Upper lobe of left lung (tissue), 6 donors: ENCODE results near the gene TAF4. TPM values are rescaled to one million over a fixed set of nuclear protein-coding genes. Genes with fewer than 3 reads are reported as not detected.

Experiments
- ATAC-seq, 2 donors: fragments of 200-7000 bp; cut with Tn5 transposase; one replicate each; pipeline ENCODE4 v1.9.1; 2022; ENCODE audit warnings: mild to moderate bottlenecking in 2 of 2, moderate library complexity in 2 of 2; ENCODE audit not compliant: low FRiP score in 2 of 2
- DNase-seq, 2 donors: peaks; one replicate each; pipeline ENCODE4 v3.0.0-alpha.2; 2019 to 2020
- H3K27ac ChIP-seq, 4 donors: fragments of 200-600 bp; sonication (generic); one replicate each; pipeline ENCODE4 v1.5.1; 2016 to 2019
- H3K27me3 ChIP-seq, 4 donors: fragments of 200-600 bp; sonication (generic); one replicate each; pipeline ENCODE4 v1.5.1; 2017 to 2019
- H3K36me3 ChIP-seq, 4 donors: fragments of 200-600 bp; sonication (generic); one replicate each; pipeline ENCODE4 v1.5.1; 2016 to 2019
- H3K4me1 ChIP-seq, 4 donors: fragments of 200-600 bp; sonication (generic); one replicate each; pipeline ENCODE4 v1.5.1; 2018 to 2019
- H3K4me3 ChIP-seq, 4 donors: fragments of 200-600 bp; sonication (generic); one replicate each; pipeline ENCODE4 v1.5.1; 2017 to 2019; ENCODE audit warnings: mild to moderate bottlenecking in 2 of 4, moderate library complexity in 1 of 4
- H3K9me3 ChIP-seq, 4 donors: fragments of 200-600 bp; sonication (generic); one replicate each; pipeline ENCODE4 v1.5.1; 2018 to 2019
- EP300 ChIP-seq, 4 donors: sonication (generic); formaldehyde crosslinking; IDR thresholded peaks; one replicate each; pipeline ENCODE4 v1.5.1; 2017; ENCODE audit warnings: antibody characterized with exemption in 4 of 4, control low read depth in 2 of 4
- POLR2A ChIP-seq, 4 donors: fragments of 450-650 bp; IDR thresholded peaks; one replicate each; pipeline ENCODE4 v1.5.1; 2016 to 2017; ENCODE audit warnings: antibody characterized with exemption in 4 of 4, mild to moderate bottlenecking in 2 of 4
- POLR2AphosphoS5 ChIP-seq, 2 donors: sonication (generic); formaldehyde crosslinking; IDR thresholded peaks; one replicate each; pipeline ENCODE4 v1.5.1; 2017; ENCODE audit warnings: antibody characterized with exemption in 2 of 2
- WGBS, 2 donors: methylation state at CpG; one replicate each; pipeline ENCODE4 v1.1.5; 2017 to 2018; 5-methylcytosine and 5-hydroxymethylcytosine counted together
- total RNA-seq, 6 donors: library from RNA; depleted of rRNA in 4 of 6; stranded (reverse); fragments of >200 nt in 4 of 6; gene quantifications; one replicate each; pipeline versions ENCODE4 v1.1.0 to v1.2.1, GENCODE V29; 2016 to 2021
- TF ChIP-seq, protein P1 (sequence below), 6 experiments: fragments of 450-650 bp in 4 of 6; fragments of 200-600 bp in 2 of 6; sonication (generic) in 2 of 6; IDR thresholded peaks; one replicate each; pipeline ENCODE4 v1.5.1; 2016 to 2019; ENCODE audit warnings: antibody characterized with exemption in 6 of 6
- donor health status: DM: no; HTN: no; CAD: no; lungs with moderate emphysema.
- donor health status: DM: no; HTN: yes; CAD: no; lungs with severe emphysema.

Gene TAF4
- total RNA-seq, 6 donors from 2014 or later, result 13.0 to 44.0 (median 20.7) TPM

DNA sequence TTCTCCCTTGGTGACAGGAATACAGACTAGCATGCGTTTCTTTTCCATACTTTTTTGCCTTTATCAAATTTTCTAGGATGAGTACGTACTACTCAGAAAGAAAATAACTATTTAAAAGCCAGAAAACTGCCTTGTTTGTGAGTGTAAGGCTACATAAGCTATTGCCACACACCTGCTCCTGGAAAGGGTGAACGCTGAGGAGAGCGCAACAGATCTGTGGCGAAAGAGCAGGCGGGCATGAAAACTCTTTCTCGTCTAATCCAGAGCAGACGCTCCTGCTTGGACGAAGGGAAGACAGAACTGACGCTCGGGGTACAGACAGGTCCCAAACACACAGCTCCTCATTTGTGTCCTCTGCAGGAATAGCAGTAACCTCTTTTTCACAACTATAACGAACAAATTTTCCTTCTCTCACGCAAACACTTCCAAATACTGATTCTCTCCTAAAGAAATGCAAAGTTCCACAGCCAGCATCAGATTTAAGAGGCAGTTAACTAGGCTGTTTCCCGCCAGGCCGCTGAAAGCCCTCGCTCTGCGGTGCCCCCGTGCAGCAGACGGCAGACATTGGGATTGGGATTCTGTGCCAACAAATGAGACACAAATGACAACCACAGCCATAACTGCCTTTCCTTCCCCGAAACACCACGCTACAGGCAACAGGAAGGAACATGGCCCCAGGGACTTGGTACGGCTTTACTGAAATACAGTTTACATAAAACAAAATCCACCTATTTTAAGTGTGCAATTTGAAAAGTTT lies 20.0 kb downstream of the TAF4 start:
- ATAC-seq (no peak), DNase-seq (no peak)
- H3K36me3 ChIP-seq, result no peaks in the 10 kb centered on the region
- H3K27ac ChIP-seq, result no peak overlapping the region
- WGBS, 2 donors, result 84% methylated on average over 22 of the region's 22 CpGs
- TF ChIP-seq POLR2A (IDR thresholded peaks at IDR 0.05), result no peak
- TF ChIP-seq, protein P1, sequence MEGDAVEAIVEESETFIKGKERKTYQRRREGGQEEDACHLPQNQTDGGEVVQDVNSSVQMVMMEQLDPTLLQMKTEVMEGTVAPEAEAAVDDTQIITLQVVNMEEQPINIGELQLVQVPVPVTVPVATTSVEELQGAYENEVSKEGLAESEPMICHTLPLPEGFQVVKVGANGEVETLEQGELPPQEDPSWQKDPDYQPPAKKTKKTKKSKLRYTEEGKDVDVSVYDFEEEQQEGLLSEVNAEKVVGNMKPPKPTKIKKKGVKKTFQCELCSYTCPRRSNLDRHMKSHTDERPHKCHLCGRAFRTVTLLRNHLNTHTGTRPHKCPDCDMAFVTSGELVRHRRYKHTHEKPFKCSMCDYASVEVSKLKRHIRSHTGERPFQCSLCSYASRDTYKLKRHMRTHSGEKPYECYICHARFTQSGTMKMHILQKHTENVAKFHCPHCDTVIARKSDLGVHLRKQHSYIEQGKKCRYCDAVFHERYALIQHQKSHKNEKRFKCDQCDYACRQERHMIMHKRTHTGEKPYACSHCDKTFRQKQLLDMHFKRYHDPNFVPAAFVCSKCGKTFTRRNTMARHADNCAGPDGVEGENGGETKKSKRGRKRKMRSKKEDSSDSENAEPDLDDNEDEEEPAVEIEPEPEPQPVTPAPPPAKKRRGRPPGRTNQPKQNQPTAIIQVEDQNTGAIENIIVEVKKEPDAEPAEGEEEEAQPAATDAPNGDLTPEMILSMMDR (IDR thresholded peaks at IDR 0.05), result no peak
- no peak for TF ChIP-seq EP300 (IDR thresholded peaks at IDR 0.05)
- no peak for TF ChIP-seq POLR2AphosphoS5 (IDR thresholded peaks at IDR 0.05)
- H3K9me3 ChIP-seq, result no peaks in the 10 kb centered on the region
- H3K27me3 ChIP-seq, result no peaks in the 10 kb centered on the region
- peaks cover 0 to 5% (median 0%) of the 10 kb centered on the region in 4 donors for H3K4me1 ChIP-seq
- no peak overlapping the region for H3K4me3 ChIP-seq

DNA sequence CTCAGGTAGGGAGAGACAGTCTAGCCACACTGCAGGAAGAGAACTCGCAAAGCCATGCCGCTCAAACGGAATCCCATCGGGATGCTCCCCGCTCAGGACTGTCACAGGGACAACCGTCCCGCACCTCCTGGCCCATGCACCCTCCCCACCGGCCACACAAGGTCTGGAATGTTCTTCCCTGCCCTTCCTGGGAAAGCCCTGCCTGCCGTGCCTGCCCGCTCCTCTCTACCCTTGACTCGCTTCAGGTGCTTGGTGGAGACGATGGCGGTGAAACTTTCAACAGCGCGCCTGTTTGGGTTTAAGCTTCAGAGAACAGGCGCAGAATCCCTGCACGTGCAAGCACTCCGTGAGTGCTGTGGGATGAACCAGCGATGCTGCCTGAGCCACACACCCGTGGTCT lies 20.6 kb downstream of the TAF4 start:
- H3K4me1 ChIP-seq, result peaks cover 0 to 5% (median 0%) of the 10 kb centered on the region in 4 donors
- no peak overlapping the region for H3K27ac ChIP-seq
- H3K9me3 ChIP-seq, result no peaks in the 10 kb centered on the region
- ATAC-seq (no peak), DNase-seq (peak in 1 of 2 donors; percentile 49)
- H3K36me3 ChIP-seq, result no peaks in the 10 kb centered on the region
- no peak for TF ChIP-seq EP300 (IDR thresholded peaks at IDR 0.05)
- TF ChIP-seq, protein P1 (IDR thresholded peaks at IDR 0.05), result no peak
- no peak for TF ChIP-seq POLR2A (IDR thresholded peaks at IDR 0.05)
- TF ChIP-seq POLR2AphosphoS5 (IDR thresholded peaks at IDR 0.05), result no peak
- H3K27me3 ChIP-seq, result no peaks in the 10 kb centered on the region
- 90 to 94% methylated on average over 20 of the region's 20 CpGs for WGBS, 2 donors
- H3K4me3 ChIP-seq, result no peak overlapping the region

DNA sequence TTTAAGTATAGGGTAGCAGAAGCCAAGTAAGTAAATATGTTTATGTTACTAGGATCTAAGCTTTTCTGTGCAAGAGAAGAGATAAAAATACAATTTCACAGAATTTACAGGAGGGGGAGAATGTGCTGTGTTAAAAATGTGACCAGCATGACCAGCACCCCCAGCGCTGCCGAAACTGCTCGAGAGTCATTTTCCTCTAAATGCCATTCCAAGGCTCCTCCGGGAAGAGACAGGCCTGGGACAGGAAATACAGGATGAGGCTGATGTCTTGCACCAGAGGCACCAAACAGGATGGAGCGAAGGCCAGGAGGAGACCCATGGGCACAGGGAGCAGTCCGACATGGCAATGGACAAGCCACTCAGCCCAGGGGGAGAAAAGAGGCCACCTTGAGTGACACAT lies 21.1 kb downstream of the TAF4 start:
- DNase-seq (no peak), ATAC-seq (no peak)
- no peak overlapping the region for H3K27ac ChIP-seq
- TF ChIP-seq POLR2AphosphoS5 (IDR thresholded peaks at IDR 0.05) (no peak), POLR2A (IDR thresholded peaks at IDR 0.05) (no peak), EP300 (IDR thresholded peaks at IDR 0.05) (no peak)
- TF ChIP-seq, protein P1 (IDR thresholded peaks at IDR 0.05), result no peak
- no peaks in the 10 kb centered on the region for H3K36me3 ChIP-seq
- peaks cover 0 to 5% (median 0%) of the 10 kb centered on the region in 4 donors for H3K4me1 ChIP-seq
- H3K9me3 ChIP-seq, result no peaks in the 10 kb centered on the region
- WGBS, 2 donors, result 50 to 61% methylated on average over 5 of the region's 6 CpGs
- no peaks in the 10 kb centered on the region for H3K27me3 ChIP-seq
- H3K4me3 ChIP-seq, result no peak overlapping the region

DNA sequence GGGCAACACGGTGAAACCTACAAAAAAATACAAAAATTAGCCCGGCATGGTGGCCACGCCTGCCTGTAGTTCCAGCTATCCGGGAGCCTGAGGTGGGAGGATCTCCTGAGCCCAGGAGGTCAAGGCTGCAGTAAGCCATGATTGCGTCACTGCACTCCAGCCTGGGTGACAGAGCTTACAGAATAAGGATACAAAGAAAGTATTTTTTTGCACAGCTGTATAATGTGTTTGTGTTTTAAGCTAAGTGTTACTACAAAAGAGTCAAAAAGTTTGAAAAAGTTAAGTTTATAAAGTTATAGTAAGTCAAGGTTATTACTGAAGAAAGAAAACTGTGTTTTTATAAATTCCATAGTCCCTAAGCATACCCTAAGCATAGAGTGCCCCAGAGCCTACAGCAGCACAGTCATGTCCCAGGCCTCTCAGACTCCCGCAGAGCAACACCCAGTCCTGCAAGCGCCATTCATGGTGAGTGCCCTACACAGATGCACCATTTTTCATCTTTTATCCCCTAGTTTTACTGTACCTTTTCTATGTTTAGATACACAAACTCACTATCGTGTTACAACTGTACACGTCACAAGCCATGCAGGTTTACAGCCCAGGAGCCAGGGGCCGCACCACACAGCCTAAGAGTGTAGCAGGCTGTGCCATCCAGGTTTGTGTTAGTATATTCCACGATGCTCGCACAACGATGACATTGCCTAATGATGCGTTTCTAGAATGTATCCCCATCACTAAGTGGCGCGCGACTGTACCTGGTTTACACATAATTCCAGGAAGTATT lies 22.4 kb downstream of the TAF4 start:
- Histone ChIP-seq H3K36me3 (no peaks in the 10 kb centered on the region), H3K4me1 (peaks cover 0 to 5% (median 0%) of the 10 kb centered on the region in 4 donors), H3K27ac (no peak overlapping the region), H3K9me3 (no peaks in the 10 kb centered on the region), H3K4me3 (no peak overlapping the region), H3K27me3 (no peaks in the 10 kb centered on the region)
- ATAC-seq (peak in 1 of 2 donors; percentile 47), DNase-seq (peak in 1 of 2 donors; percentile 67)
- TF ChIP-seq, protein P1 (IDR thresholded peaks at IDR 0.05), result no peak
- TF ChIP-seq POLR2AphosphoS5 (IDR thresholded peaks at IDR 0.05), result no peak
- WGBS, 2 donors, result 76 to 80% methylated on average over 17 of the region's 17 CpGs
